ENCODE results near the gene DEFB127. TPM values are rescaled to one million over a fixed set of nuclear protein-coding genes. Genes with fewer than 3 reads are reported as not detected.
"Not testable (repeated sequence)": the region's sequence is repeated elsewhere in the genome, so short reads cannot be mapped to it uniquely, and the experiment has no call there.

Gene DEFB127
- total RNA-seq, 2 donors from 2014 or later = not detected

DNA sequence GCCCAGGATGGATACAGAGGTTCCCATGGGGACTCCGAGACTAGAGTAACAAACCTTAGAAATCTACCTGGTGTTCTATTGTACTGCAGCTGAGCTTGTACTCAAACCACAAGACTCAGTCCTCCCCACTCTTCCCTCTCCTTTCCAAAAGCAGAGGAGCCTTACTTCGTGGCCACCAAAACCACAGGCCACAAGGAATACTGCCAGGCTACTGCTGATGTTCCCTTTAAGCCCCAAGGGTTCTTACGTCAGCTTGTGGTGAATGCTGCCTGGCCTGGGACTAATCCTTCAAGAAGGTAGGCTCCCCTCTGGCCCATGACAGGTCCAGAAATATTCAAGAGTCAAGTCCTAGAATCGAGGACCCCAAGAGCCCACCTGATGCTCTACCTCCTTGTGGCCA is 42.7 kb downstream of the DEFB127 start:
- no peak for ATAC-seq
- H3K36me3 Mint-ChIP-seq = no peaks in the 10 kb centered on the region
- no peaks in the 10 kb centered on the region for H3K9me3 Mint-ChIP-seq
- DNase-seq (ENCODE audit: low spot score) = no peak
- H3K27me3 Mint-ChIP-seq = peaks cover 33 to 46% of the 10 kb centered on the region in 2 donors
- no peaks in the 10 kb centered on the region for H3K4me1 Mint-ChIP-seq (ENCODE audit: low read depth in 2 of 2)
- no peak overlapping the region for H3K27ac Mint-ChIP-seq
- H3K4me3 Mint-ChIP-seq = no peak overlapping the region

DNA sequence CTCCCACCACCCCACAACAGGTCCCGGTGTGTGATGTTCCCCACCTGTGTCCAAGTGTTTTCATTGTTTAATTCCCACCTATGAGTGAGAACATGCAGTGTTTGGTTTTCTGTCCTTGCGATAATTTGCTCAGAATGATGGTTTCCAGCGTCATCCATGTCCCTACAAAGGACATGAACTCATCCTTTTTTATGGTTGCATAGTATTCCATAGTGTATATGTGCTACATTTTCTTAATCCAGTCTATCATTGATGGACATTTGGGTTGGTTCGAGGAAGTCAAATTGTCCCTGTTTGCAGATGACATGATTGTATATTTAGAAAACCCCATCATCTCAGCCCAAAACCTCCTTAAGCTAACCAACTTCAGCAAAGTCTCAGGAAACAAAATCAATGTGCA is 46.4 kb downstream of the DEFB127 start:
- peaks cover 20 to 40% of the 10 kb centered on the region in 2 donors for H3K27me3 Mint-ChIP-seq
- not testable (repeated sequence) for H3K4me3 Mint-ChIP-seq; H3K4me1 Mint-ChIP-seq (ENCODE audit: low read depth in 2 of 2); H3K9me3 Mint-ChIP-seq; ATAC-seq; H3K27ac Mint-ChIP-seq; H3K36me3 Mint-ChIP-seq; DNase-seq (ENCODE audit: low spot score)

Other genes starting within 250 kb of the DEFB127 start
- gene DEFB125, start 69.8 kb upstream of the DEFB127 start, total RNA-seq = not detected
- not detected for gene DEFB126, start 14.9 kb upstream of the DEFB127 start, total RNA-seq
- not detected for gene DEFB128, start 32.3 kb downstream of the DEFB127 start, total RNA-seq
- not detected for gene DEFB129, start 69.8 kb downstream of the DEFB127 start, total RNA-seq
- gene DEFB132, start 100.3 kb downstream of the DEFB127 start, total RNA-seq = not detected
- 1 to 10 TPM; 2.0 to 6.2 TPM for gene C20orf96, start 133.3 kb downstream of the DEFB127 start, total RNA-seq
- 10 to 100 TPM; 18.7 to 20.6 TPM for gene ZCCHC3, start 140.1 kb downstream of the DEFB127 start, total RNA-seq
- gene SOX12, start 168.1 kb downstream of the DEFB127 start, total RNA-seq = 1 to 10 TPM in 1 of 2 donors, under 1 TPM in 1; 0.36 to 1.5 TPM
- gene NRSN2, start 189.7 kb downstream of the DEFB127 start, total RNA-seq = 1 to 10 TPM; 3.6 to 5.5 TPM
- 10 to 100 TPM; 18.0 to 21.6 TPM for gene TRIB3, start 223.3 kb downstream of the DEFB127 start, total RNA-seq